HEK293T (cell line): Measurements from ENCODE around the gene LCN15.

ENCODE experiments used
- BHLHE40 ChIP-seq: fragments of 450-650 bp; IDR thresholded peaks from 2 replicates; pipeline ENCODE4 v1.6.1; 2016; ENCODE audit warnings: mild to moderate bottlenecking, moderate library complexity, borderline replicate concordance
- CTBP1 ChIP-seq: fragments of 450-650 bp; IDR thresholded peaks from 2 replicates; pipeline ENCODE4 v1.6.1; 2016; ENCODE audit warnings: borderline replicate concordance
- ELF4 ChIP-seq: fragments of 450-650 bp; IDR thresholded peaks from 2 replicates; pipeline ENCODE4 v1.6.1; 2017; ENCODE audit warnings: antibody characterized with exemption
- FOXA1 ChIP-seq: fragments of 450-650 bp; IDR thresholded peaks from 2 replicates; pipeline ENCODE4 v1.6.1; 2016; ENCODE audit warnings: mild to moderate bottlenecking
- FOXK2 ChIP-seq: fragments of 450-650 bp; IDR thresholded peaks from 2 replicates; pipeline ENCODE4 v1.6.1; 2016; ENCODE audit warnings: mild to moderate bottlenecking
- FOXM1 ChIP-seq: fragments of 450-650 bp; IDR thresholded peaks from 2 replicates; pipeline ENCODE4 v1.6.1; 2017; ENCODE audit warnings: mild to moderate bottlenecking, borderline replicate concordance
- L3MBTL2 ChIP-seq: fragments of 450-650 bp; conservative IDR thresholded peaks from 2 replicates; pipeline ENCODE4 v1.6.1; 2016; ENCODE audit warnings: mild to moderate bottlenecking
- LEF1 ChIP-seq: fragments of 450-650 bp; IDR thresholded peaks from 2 replicates; pipeline ENCODE4 v1.6.1; 2017; ENCODE audit warnings: mild to moderate bottlenecking, borderline replicate concordance
- NFRKB ChIP-seq: fragments of 450-650 bp; IDR thresholded peaks from 2 replicates; pipeline ENCODE4 v1.6.1; 2016; ENCODE audit warnings: mild to moderate bottlenecking, moderate library complexity
- SP1 ChIP-seq: fragments of 450-650 bp; IDR thresholded peaks from 2 replicates; pipeline ENCODE4 v1.6.1; 2017
- SUZ12 ChIP-seq: fragments of 450-650 bp; IDR thresholded peaks from 2 replicates; pipeline ENCODE4 v1.6.1; 2016; ENCODE audit warnings: mild to moderate bottlenecking
- TF ChIP-seq, protein P1 (sequence below): fragments of 450-650 bp; IDR thresholded peaks from 2 replicates; pipeline ENCODE4 v1.6.1; 2016

DNA sequence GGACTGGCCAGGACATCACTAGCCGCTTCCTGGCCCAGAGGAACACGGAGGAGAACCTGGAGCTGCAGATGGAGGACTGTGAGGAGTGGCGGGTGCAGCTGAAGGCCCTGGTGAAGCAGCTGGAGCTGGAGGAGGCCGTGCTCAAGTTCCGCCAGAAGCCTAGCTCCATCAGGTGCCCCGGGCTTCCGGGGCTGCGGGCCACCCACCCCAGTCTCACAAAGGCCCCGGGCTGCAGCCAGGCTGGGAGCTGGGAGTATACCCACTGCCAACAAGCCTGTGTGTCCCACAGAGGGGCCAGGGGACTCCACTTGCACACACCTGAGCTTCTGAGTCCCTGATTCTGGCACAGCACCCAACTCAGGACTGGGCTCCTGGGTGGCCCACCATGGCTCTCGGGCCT is 41.7 kb upstream of the LCN15 start:
- TF ChIP-seq FOXK2 (no peak), FOXA1 (no peak), CTBP1 (no peak), SP1 (no peak), NFRKB (no peak), SUZ12 (no peak), L3MBTL2 (no peak), FOXM1 (no peak), ELF4 (no peak), BHLHE40 (no peak), LEF1 (no peak)
- TF ChIP-seq, protein P1, sequence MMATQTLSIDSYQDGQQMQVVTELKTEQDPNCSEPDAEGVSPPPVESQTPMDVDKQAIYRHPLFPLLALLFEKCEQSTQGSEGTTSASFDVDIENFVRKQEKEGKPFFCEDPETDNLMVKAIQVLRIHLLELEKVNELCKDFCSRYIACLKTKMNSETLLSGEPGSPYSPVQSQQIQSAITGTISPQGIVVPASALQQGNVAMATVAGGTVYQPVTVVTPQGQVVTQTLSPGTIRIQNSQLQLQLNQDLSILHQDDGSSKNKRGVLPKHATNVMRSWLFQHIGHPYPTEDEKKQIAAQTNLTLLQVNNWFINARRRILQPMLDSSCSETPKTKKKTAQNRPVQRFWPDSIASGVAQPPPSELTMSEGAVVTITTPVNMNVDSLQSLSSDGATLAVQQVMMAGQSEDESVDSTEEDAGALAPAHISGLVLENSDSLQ = no peak
